Jurkat, Clone E6-1 (cell line): ENCODE results near the gene METRNL.
"Not testable (repeated sequence)": the region's sequence is repeated elsewhere in the genome, so short reads cannot be mapped to it uniquely, and the experiment has no call there.

Experiments used
- DNase-seq: peaks from one replicate; pipeline ENCODE4 v3.0.0-alpha.2; 2011; ENCODE audit warnings: low read depth, low spot score
- H3K4me3 ChIP-seq: 2 replicates; pipeline ENCODE4 v1.5.1; 2011; ENCODE audit warnings: mild to moderate bottlenecking, low read length, control low read depth, moderate library complexity

The METRNL gene

DNA sequence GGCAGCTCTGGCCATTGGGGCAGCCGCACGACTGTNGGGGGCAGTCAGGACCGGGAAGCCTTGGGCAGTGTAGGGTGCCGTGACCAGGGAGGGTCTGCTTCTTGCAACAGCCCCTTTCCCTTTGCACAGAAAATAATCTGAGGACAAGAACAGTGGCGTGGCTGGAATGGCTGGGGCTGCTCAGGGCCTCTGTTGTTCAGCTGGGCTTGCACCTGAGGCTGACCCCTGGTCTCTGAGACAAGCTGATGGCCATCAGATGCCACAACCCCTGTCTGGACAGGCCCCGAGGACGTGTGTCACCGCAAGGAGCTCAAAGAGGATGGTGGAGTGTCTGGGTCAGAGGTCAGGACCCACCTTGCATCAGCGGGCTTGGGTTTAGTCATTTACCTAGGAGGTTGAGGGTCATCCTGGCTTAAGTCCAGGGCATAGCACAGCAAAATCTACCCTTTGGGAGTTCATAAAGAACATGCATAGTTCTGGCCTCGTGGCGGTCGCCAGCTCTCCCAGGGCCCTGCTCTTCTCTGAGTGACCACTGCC lies 46.9 kb downstream of the METRNL start:
- no peak overlapping the region for H3K4me3 ChIP-seq
- no peak for DNase-seq

DNA sequence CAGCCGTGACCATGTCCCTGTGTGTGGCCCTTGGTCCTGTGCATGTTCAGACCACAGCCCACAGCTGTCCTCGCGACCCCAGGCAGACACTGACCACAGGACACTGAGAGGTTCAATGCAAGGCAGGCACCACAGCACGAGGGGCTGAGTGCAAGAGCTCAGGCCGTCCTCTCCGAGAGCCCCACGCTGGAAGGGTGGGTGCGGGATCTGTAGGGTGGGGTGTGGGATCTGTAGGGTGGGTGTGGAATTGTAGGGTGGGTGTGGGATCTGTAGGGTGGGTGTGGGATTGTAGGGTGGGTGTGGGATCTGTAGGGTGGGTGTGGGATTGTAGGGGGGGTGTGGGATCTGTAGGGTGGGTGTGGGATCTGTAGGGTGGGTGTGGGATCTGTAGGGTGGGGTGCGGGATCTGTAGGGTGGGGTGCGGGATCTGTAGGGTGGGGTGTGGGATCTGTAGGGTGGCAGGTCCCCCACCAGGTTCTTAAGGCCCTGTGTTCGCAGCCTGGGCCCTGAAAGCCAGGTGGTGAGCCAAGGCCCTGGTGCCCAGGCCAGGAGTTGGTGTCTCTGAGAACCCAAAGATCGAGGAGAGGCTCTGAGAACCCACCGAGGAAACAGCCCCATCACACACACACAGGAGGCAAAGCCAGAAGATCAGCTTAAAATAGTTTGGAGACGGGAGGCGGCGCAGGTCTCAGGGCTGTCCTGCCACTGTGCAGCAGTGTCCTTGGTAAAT lies 48.2 kb downstream of the METRNL start:
- H3K4me3 ChIP-seq = no peak overlapping the region
- DNase-seq = no peak

DNA sequence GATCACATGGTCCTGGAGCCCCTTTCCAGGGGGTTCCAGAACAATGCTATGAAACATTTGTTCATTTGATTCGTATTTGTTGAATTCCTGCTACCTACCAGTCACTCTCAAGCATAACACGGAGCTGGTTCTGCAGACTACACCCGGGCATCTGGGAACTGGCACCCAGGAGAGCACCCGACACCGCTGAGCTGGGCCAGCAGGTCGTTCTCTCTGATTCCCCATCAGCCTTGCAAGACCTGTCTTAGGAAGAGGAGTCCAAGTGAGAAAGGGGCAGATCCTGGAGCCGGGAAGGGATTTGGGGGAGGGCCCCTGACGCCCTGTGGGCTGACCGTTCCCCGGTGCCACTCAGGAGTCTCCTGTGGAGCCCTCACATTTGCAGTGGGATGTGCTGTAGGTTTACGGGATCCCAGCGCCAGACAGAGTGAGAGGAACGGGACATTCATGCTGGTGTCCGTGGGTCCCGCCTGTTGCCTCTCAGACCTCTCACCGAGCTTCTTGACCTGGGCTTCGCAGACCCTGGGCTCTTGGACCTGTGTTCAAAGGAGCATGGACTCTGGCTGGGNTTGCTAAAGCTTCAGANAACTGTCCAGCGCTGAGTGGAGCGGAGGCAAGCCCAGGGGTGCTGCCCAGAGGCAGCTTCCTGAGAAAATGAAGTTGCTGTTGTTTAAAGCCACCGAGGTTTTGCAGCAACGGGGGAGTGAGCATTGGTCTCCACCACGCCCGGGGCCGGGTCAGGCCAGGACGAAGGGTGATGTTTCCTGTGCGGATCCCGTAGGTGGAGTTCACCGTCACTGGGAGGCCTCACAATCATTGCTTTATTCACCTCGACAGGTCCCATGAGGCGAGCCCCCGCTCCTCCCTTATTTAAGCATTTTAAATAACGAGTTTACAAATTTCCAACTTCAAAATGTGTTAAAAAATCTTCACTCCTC lies 49.2 kb downstream of the METRNL start:
- H3K4me3 ChIP-seq = no peak overlapping the region
- no peak for DNase-seq

GRCh38 chr17:83129676-83130075 lies 50.3 kb downstream of the METRNL start:
- no peak for DNase-seq
- H3K4me3 ChIP-seq = no peak overlapping the region

- no peak overlapping the region for H3K4me3 ChIP-seq
- no peak for DNase-seq
Measured at GRCh38 chr17:83131401-83132011, 52.1 kb downstream of the METRNL start.

DNA sequence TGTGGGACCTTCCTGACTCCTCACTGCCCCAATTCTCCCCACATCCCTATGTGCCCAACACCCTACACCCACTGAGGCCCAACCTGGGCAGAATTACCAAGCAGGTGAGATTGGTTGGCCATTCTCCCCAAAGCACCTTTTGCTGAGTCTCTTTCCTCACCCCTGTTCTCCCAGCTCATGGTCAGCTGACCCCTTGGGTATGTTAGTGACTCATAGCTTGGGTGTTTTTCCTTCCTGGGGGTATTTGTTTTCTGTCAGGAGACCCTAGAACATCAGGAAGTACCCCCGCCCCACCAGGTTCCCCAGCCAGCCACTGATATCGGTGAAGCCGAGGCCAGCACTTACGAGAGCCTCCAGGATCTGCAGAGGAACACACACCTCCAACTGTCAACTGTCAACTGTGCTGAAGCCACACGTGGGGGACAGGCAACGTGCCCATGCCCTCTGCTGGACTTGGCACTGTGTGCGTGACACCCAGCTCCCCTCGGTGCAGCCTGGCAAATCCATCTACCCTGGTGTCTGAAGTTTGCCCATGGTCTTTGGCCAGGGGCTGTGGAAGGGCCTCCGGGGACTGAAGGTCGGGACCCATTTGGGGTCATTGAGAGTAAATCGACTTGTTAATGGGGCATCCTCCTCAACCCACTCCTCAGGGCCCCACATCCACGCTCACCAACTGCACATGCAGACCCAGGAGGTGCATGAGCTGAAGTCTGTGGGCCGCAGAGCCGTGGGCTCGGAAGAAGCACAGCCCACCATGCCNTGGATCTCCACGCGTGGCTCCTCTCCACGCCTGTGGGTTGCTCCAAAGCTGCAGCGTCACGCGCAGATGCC lies 53.1 kb downstream of the METRNL start:
- no peak overlapping the region for H3K4me3 ChIP-seq
- no peak for DNase-seq

DNA sequence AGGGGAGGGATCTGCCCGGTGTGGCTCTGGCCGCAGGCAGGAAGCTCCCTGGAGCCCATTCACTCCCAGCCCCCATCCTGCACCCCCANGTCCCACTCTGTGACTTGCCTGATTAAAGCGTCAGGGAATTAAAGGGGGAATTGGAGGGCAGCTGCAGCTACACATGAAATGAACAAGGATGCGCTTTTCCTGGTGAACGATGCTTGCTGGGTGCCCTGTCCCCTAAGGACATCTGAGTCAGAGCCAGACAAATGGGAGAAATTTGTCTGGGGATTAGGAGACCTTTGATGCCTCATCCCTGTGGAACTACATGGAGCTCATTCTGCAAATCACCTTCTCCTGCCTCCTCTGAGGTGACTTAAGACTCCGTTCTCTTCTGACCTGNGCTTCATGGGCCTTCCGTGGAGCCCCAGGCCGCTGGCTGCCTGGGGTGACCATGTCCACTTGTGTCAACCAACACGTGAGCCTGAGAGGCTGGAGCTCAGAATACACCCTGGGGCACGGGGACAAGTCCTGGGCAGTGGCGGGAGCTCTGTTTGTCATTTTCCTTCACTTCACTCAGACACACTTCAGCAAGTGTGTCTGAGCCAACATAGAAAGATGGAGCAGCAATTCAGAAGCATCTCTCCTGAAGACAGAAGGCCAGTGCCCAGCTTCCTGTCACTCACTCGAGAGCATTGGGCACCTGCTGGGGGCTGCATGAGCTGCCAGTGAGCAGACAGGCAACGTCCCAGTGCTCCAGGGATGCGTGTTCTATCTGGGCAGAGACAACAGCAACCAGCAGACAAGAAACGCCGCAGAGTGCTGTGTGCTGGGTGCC lies 54.1 kb downstream of the METRNL start:
- no peak for DNase-seq
- no peak overlapping the region for H3K4me3 ChIP-seq

DNA sequence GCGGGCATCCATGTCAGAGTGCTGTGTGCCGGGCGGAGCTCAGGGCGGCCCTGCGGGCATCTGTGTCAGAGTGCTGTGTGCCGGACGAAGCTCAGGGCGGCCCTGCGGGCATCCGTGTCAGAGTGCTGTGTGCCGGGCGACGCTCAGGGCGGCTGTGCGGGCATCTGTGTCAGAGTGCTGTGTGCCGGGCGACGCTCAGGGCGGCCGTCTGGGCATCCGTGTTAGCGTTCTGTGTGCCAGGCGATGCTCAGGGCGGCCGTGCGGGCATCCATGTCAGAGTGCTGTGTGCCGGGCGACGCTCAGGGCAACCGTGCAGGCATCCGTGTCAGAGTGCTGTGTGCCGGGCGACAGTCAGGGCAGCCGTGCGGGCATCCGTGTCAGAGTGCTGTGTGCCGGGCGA lies 55.0 kb downstream of the METRNL start:
- DNase-seq, H3K4me3 ChIP-seq: not testable (repeated sequence)

- no peak overlapping the region for H3K4me3 ChIP-seq
- DNase-seq = no peak
Measured at GRCh38 chr17:83135692-83136091, 56.3 kb downstream of the METRNL start.

DNA sequence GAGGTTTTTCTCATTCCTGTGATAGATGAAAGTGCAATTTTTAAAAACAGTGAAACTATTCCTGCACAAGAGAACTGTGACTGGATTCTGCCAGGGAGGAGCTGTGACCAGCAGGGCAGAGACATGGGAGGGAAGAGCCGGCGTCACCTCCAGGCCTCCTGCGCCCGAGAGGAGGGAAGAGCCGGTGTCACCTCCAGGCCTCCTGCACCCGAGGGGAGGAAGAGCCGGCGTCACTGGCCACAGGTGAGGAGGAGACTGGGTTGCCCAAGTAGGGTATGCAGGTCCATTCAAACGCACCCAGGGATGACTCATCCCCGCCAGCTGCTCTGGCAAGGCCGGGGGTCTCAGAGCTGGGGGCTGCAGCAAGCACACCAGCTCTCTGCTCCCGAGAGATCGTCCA lies 56.7 kb downstream of the METRNL start:
- H3K4me3 ChIP-seq = no peak overlapping the region
- DNase-seq = no peak

DNA sequence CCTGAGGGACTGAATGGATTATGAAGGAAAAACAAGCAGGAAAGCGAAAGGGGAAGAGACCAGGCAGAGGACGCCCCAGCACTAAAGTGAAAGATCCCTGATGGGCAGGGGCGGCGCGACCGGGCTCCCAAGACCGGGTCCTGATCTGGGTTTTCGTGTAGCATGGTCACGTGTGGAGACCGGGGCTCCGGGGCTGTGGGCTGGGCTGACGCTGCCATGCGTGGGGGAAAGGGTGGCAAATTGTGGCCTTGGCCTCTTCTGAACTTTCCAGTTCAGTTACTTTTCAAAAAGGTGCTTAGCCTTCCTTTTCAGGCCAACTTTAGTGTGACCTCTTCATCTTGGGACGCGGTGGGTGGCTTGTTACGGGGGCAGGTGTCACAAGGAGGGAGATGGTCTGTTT lies 57.5 kb downstream of the METRNL start:
- DNase-seq = no peak
- no peak overlapping the region for H3K4me3 ChIP-seq

DNA sequence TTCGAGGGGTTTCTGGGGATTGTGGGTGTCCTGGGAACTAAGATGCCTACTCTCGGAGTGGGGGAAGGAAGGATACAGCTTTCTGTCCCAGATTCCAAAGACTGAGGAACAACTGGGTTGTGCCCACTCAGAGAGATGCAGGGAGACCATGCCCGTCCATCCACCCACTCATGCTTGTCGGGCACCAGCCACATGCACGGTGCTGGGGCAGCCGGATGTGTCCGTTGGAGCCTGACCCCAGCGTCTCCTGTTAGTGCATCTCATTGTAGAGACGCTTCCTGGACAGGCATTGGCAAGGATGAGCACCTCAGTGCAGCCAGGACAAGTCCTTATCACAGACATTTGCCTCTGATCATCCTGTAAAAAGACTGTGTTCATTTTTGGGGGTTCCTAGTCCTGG lies 58.1 kb downstream of the METRNL start:
- DNase-seq = no peak
- no peak overlapping the region for H3K4me3 ChIP-seq

GRCh38 chr17:83138820-83139219 lies 59.4 kb downstream of the METRNL start:
- no peak for DNase-seq
- H3K4me3 ChIP-seq = no peak overlapping the region

DNA sequence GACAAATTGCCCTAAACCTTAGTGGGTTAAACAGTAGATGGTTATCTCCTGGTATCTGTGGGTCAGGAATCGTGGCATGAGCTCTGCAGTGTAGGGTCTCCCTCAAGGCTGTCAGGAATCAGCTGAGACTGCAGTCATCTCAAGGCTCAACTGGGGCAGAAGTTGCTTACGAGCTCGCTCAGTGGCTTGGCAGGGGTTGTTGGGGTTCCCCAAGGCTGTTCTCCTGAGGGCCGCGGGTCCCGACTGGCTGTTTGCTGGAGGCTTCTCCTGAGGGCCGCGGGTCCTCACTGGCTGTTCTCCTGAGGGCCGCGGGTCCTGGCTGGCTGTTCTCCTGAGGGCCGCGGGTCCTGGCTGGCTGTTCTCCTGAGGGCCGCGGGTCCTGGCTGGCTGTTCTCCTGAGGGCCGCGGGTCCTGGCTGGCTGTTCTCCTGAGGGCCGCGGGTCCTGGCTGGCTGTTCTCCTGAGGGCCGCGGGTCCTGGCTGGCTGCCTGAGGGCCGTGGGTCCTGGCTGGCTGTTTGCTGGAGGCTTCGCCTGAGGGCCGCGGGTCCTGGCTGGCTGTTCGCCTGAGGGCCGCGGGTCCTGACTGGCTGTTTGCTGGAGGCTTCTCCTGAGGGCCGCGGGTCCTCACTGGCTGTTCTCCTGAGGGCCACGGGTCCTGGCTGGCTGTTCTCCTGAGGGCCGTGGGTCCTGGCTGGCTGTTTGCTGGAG lies 60.3 kb downstream of the METRNL start:
- not testable (repeated sequence) for H3K4me3 ChIP-seq, DNase-seq

DNA sequence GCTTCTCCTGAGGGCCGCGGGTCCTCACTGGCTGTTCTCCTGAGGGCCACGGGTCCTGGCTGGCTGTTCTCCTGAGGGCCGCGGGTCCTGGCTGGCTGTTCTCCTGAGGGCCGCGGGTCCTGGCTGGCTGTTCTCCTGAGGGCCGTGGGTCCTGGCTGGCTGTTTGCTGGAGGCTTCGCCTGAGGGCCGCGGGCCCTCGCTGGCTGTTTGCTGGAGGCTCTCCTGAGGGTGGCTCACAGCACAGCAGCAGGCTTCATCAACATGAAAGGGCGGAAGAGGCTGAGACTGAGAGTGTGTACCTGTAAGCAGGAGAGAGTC lies 60.8 kb downstream of the METRNL start:
- DNase-seq, H3K4me3 ChIP-seq: not testable (repeated sequence)

DNA sequence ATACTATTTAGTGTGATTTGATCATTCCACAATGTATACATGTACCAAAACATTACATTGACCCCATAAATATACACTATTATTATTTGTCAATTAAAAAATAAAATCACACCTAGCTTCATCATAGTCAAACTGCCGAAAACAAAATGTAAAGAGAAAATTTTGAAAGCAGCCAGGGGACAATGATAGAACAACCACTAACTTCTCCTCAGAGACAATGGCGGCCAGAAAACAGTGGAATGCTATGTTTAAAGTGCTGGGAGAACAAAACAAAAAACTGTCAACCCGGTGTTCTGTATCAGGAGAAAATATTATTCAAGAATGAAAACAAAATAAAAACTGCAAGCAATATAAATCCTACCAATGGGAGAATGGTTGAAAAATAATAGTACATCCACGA lies 63.2 kb downstream of the METRNL start:
- no peak for DNase-seq
- no peak overlapping the region for H3K4me3 ChIP-seq

DNA sequence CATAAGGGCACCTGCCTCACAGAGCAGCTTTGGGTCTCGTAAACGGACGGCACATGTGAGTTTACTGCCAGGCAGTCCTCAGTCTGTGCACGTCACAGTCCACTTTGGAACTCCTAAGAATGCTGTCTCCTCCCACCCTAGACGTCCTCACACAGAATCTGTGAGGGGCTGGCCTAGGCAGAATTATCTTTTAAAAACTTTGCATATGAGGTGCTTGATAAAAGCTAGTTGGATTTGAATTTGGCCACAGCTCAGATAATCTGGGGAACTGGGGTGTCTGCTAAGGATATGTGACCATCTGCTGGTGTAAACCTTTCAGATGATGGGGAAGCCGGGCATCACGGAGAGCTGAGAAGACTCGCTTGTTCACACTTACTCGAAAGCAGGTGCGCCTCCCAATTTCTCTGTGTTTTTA lies 64.4 kb downstream of the METRNL start:
- DNase-seq = no peak
- no peak overlapping the region for H3K4me3 ChIP-seq
